ENCODE measurements around the gene ZNF239. TPM values are rescaled to one million over a fixed set of nuclear protein-coding genes. Genes with fewer than 3 reads are reported as not detected.

The ZNF239 gene
- total RNA-seq, 1 donor from 2014 or later, result 2.1 TPM

DNA sequence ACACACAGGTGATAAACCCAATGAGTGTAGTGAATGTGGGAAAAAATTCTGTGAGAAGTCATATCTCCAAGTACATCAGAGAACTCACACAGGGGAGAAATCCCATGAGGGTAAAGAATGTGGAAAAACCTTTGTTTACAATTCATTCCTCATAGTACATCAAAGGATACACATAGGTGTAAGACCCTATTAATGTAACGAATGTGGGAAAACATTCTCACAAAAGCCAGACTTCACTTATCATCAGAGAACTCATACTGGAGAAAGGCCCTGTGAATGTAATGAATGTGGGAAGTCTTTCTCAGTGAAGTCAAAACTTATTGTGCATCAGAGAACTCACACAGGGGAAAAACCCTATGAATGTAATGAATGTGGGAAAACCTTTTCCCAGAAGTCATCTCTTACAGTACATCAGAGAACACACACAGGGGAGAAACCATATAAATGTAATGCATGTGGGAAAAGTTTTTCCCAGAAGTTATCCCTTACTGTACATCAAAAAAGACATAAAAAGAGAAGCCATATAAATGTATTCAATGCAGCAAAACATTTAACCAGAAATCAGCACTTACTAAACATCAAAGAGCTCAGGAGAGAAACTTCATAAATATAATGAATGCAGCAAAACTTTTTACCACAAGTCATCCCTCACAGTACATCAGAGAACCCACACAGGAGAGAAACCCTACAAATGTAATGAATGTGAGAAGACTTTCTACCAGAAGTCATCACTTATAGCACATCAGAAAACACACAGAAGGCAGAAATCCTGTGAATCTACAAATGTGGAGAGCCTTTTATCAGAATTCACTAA is 49.8 kb downstream of the ZNF239 start:
- TF ChIP-seq CTCF (IDR thresholded peaks at IDR 0.05), result no peak
- no peaks in the 10 kb centered on the region for H3K36me3 ChIP-seq
- H3K4me1 ChIP-seq, result no peaks in the 10 kb centered on the region
- H3K9me3 ChIP-seq, result peaks cover 82% of the 10 kb centered on the region
- ATAC-seq (no peak), DNase-seq (no peak)
- intact Hi-C loops (cut with DNase I), result no loop called here
- H3K27me3 ChIP-seq (ENCODE audit: low read depth), result no peaks in the 10 kb centered on the region
- no peak overlapping the region for H3K27ac ChIP-seq
- no peak overlapping the region for H3K4me3 ChIP-seq

Other genes with a start within 250 kb of the ZNF239 start
- gene FXYD4, start 203.0 kb downstream of the ZNF239 start, total RNA-seq, result not detected
- 173 TPM for gene HNRNPF, start 165.4 kb downstream of the ZNF239 start, total RNA-seq
- gene ZNF487, start 137.5 kb downstream of the ZNF239 start, total RNA-seq, result 5.0 TPM
- 3.5 TPM for gene ZNF485, start 31.8 kb upstream of the ZNF239 start, total RNA-seq
- gene ZNF32, start 74.3 kb upstream of the ZNF239 start, total RNA-seq, result 33.2 TPM

Data from lower lobe of right lung (tissue), 2 donors.